Measurements from ENCODE around the gene ZFC3H1. TPM values are rescaled to one million over a fixed set of nuclear protein-coding genes. Genes with fewer than 3 reads are reported as not detected.

ZFC3H1 gene
- total RNA-seq, 1 experiment from 2014 or later, result 24.4 TPM

DNA sequence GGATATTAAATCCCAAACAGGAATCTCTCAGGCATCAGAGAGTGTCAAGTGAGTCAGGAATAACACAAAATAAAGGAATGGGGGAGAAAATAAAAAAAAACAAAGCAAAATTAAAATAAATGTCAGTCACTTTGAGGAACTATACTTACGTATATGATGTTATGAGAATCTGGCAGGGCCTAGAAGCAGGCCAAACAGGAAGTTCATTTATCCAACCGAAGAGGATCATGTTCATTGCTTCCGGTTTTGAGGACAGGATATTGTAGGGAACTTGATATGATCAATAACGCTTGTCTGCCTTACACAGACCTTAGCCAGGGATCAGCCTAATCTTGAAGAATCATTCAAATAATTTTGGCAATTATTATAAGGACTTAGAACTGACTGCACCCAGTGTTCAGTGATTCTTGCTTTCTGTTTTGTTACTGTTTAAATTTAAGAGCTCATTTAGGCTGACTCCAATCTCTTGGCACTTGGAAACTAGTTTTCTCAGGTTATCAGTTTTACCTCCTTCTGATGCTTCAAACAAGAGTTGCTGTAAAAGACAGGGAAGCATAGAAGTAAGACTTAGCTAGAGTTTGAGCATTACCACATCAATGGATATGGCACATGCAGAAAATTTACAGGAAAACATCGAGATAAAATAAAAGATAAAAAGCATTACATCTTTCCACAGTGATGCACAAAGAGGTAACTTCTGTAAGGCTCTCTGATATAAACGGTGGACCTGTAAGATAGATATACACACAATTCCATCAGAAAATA lies 53.4 kb downstream of the ZFC3H1 start:
- Histone ChIP-seq H3K23ac (ENCODE audit: insufficient read length, low read depth, low read length) (no peak overlapping the region), H4K20me1 (ENCODE audit: control insufficient read depth, insufficient read depth, insufficient read length) (no peaks in the 10 kb centered on the region)

More for the DNA sequence above, 53.4 kb downstream of the ZFC3H1 start:
- H3K9me3 Mint-ChIP-seq, result no peaks in the 10 kb centered on the region
- Histone ChIP-seq H3K56ac (ENCODE audit: insufficient read length, low read depth, low read length) (no peak overlapping the region), H2BK120ac (ENCODE audit: low read depth, low read length, poor library complexity, severe bottlenecking) (no peak overlapping the region), H3K23me2 (ENCODE audit: insufficient read length, low read depth, low read length, poor library complexity, severe bottlenecking) (no peaks in the 10 kb centered on the region), H4K91ac (ENCODE audit: insufficient read length, low read depth, low read length) (no peak overlapping the region), H2AK5ac (ENCODE audit: insufficient read length, low read length) (no peak overlapping the region), H3K4me1 (ENCODE audit: insufficient read depth, low read length) (no peaks in the 10 kb centered on the region), H4K8ac (replicated peaks; ENCODE audit: insufficient read length, low read depth, low read length) (no peak overlapping the region), H2AFZ (ENCODE audit: low read length) (no peak overlapping the region), H4K5ac (ENCODE audit: insufficient read length, low read depth, low read length) (no peak overlapping the region), H3K27ac (ENCODE audit: insufficient read length, low read depth, low read length) (no peak overlapping the region), H3K4me2 (ENCODE audit: insufficient read depth, insufficient read length, low read length) (no peak overlapping the region), H3K79me2 (ENCODE audit: insufficient read depth, low read length) (no peaks in the 10 kb centered on the region), H3T11ph (ENCODE audit: low read length) (no peak overlapping the region), H3K9ac (ENCODE audit: extremely low read depth, insufficient read length, low read length) (no peak overlapping the region), H3K18ac (ENCODE audit: insufficient read length, low read depth, low read length) (no peak overlapping the region), H3K14ac (ENCODE audit: insufficient read depth, low read length) (no peak overlapping the region), H3K27me3 (ENCODE audit: insufficient read depth, low read length) (no peaks in the 10 kb centered on the region), H3K4ac (ENCODE audit: low read depth, low read length) (no peak overlapping the region), H3K9me3 (ENCODE audit: control insufficient read depth, low read depth, low read length) (no peaks in the 10 kb centered on the region), H2BK12ac (ENCODE audit: insufficient read length, low read depth, low read length) (no peak overlapping the region), H2BK20ac (ENCODE audit: low read depth, low read length, poor library complexity, severe bottlenecking) (no peak overlapping the region), H2BK5ac (ENCODE audit: insufficient read length, low read length) (no peak overlapping the region), H2BK15ac (ENCODE audit: low read depth, low read length) (no peak overlapping the region), H3K79me1 (ENCODE audit: insufficient read depth, low read depth, low read length, poor library complexity, severe bottlenecking) (no peaks in the 10 kb centered on the region)
- WGBS (ENCODE audit: extremely low coverage, insufficient read length, low lambda C conversion rate), result no CpG with 5 or more reads among the region's 6 CpGs
- TF ChIP-seq, protein P1, sequence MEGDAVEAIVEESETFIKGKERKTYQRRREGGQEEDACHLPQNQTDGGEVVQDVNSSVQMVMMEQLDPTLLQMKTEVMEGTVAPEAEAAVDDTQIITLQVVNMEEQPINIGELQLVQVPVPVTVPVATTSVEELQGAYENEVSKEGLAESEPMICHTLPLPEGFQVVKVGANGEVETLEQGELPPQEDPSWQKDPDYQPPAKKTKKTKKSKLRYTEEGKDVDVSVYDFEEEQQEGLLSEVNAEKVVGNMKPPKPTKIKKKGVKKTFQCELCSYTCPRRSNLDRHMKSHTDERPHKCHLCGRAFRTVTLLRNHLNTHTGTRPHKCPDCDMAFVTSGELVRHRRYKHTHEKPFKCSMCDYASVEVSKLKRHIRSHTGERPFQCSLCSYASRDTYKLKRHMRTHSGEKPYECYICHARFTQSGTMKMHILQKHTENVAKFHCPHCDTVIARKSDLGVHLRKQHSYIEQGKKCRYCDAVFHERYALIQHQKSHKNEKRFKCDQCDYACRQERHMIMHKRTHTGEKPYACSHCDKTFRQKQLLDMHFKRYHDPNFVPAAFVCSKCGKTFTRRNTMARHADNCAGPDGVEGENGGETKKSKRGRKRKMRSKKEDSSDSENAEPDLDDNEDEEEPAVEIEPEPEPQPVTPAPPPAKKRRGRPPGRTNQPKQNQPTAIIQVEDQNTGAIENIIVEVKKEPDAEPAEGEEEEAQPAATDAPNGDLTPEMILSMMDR (conservative IDR thresholded peaks at IDR 0.05), result no peak
- peaks cover 31 to 78% (median 54%) of the 10 kb centered on the region in 3 experiments; a peak in 6 of 7 replicates for H3K36me3 Mint-ChIP-seq (ENCODE audit: insufficient read depth in 1 of 3, low read depth in 3 of 3)
- H3K4me1 Mint-ChIP-seq, result no peaks in the 10 kb centered on the region
- H3K4me3 Mint-ChIP-seq, result no peak overlapping the region
- no peak overlapping the region for H3K27ac Mint-ChIP-seq
- no peak for DNase-seq
- no peaks in the 10 kb centered on the region for H3K27me3 Mint-ChIP-seq (ENCODE audit: low read depth)
